Measurements from ENCODE around the gene TEKT3. TPM values are rescaled to one million over a fixed set of nuclear protein-coding genes. Genes with fewer than 3 reads are reported as not detected.

TEKT3 gene
- total and polyA plus RNA-seq, 2 donors (not counting 3 experiments of a cell fraction or from before 2014, with no cell fraction given), result 0.28 TPM; not detected in 1

DNA sequence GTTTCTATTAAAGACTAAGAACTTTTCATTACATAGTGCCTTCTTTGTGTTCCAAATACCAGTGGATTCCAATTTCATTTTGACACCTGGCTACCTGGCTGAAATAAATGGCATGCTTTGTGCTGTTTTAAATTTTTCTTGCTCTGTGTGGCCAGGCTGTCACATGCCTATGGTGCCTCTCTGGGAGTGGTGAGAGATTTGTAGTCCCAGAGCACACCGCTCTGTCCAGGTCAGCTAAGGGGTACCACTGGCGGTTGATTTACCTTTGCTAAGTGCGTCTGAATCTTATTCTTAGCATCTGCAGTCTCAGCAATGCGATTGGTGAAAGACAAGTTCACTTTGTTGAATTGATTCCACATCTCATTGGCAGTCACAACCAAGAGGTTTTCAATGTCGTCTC lies 29.4 kb downstream of the TEKT3 start:
- ChIA-PET CTCF (no interaction called here), POLR2A (no interaction called here)
- Histone ChIP-seq H3K9ac (replicated peaks; ENCODE audit: extremely low read depth, insufficient read depth, low read length) (no peak overlapping the region), H4K20me1 (replicated peaks; ENCODE audit: control insufficient read depth, extremely low read depth, insufficient read depth, low read length) (no peaks in the 10 kb centered on the region), H3K4me2 (ENCODE audit: insufficient read depth, low read length) (no peak overlapping the region), H3K4me3 (replicated peaks in 1 of 3; ENCODE audit: insufficient read depth in 1 of 3, low read depth in 1 of 3, low read length in 3 of 3) (no peak overlapping the region), H3K36me3 (ENCODE audit: control insufficient read depth in 2 of 2, extremely low read depth in 1 of 2, insufficient read depth in 2 of 2, low read length in 2 of 2) (no peaks in the 10 kb centered on the region), H3K4me1 (ENCODE audit: control insufficient read depth, extremely low read depth, insufficient read depth, low read length) (no peaks in the 10 kb centered on the region), H3K79me2 (ENCODE audit: control insufficient read depth, insufficient read depth, low read length) (no peaks in the 10 kb centered on the region), H2AFZ (ENCODE audit: low read depth, low read length) (no peak overlapping the region), H3K27ac (ENCODE audit: insufficient read depth, low read depth, low read length) (no peak overlapping the region), H3K9me1 (replicated peaks; ENCODE audit: control insufficient read depth, extremely low read depth, insufficient read depth, low read length) (no peaks in the 10 kb centered on the region), H3K27me3 (ENCODE audit: control insufficient read depth in 2 of 2, insufficient read depth in 2 of 2, low read length in 2 of 2) (no peaks in the 10 kb centered on the region), H3K9me3 (replicated peaks; ENCODE audit: control insufficient read depth, insufficient read depth, low read length) (no peaks in the 10 kb centered on the region)
- intact Hi-C loops (cut with micrococcal nuclease), result no loop called here
- dilution Hi-C loops (cut with MboI; ENCODE audit: extremely low pct_ligation_motif_present, low sequenced_read_pairs), result no loop called here
- BruUV-seq (replicated peaks), result no TSS peak
- no peak for FAIRE-seq
- TF ChIP-seq EZH2 (IDR thresholded peaks at IDR 0.05; ENCODE audit: borderline replicate concordance, low read depth, low read length, severe bottlenecking) (no peak), MAX (IDR thresholded peaks at IDR 0.05; ENCODE audit: insufficient read depth, insufficient read length) (no peak), FOS (IDR thresholded peaks at IDR 0.05; ENCODE audit: borderline replicate concordance, insufficient read depth, low read length) (no peak), CTCF (IDR thresholded peaks at IDR 0.05; ENCODE audit: extremely low read depth in 1 of 2, insufficient read depth in 1 of 2, low read depth in 1 of 2, low read length in 2 of 2) (no peak)
- DNase-seq (ENCODE audit: low read depth, low spot score), result no peak

DNA sequence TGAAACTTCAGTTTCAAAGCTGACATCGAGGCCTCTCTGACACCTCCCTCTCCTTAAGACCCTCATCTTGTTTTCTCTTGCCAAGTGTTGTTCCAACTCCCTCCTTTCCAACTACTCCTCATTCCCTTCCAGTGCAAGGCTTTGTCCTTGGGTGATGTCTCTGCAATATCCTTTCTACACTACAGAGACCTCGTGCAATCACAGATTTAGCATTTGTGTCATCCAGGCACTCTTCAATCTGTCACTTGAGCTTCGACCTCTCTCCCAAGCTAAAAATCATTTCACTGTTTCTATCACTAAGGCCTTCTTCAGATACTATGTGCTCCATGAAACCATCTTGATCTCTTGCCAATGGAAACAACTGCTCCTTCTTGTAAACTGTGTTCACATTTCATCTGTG lies 31.6 kb downstream of the TEKT3 start:
- dilution Hi-C loops (cut with MboI; ENCODE audit: extremely low pct_ligation_motif_present, low sequenced_read_pairs) (no loop called here), intact Hi-C loops (cut with micrococcal nuclease) (no loop called here)

More for the DNA sequence above, 31.6 kb downstream of the TEKT3 start:
- CTCF ChIA-PET, result interaction anchor here (0.9 to 1.3 kb wide), 2 partner anchors 9 to 10 kb away, joined by 3 read pairs; no protein-coding TSS in a partner anchor
- TF ChIP-seq POLR2A (IDR thresholded peaks at IDR 0.05; ENCODE audit: low read depth, low read length), result no peak
- TF ChIP-seq EZH2 (IDR thresholded peaks at IDR 0.05; ENCODE audit: borderline replicate concordance, low read depth, low read length, severe bottlenecking), result no peak
- TF ChIP-seq GATA2 (IDR thresholded peaks at IDR 0.05; ENCODE audit: insufficient read depth, insufficient read length, low read depth, low read length), result no peak
- no peak for TF ChIP-seq POLR2AphosphoS5 (IDR thresholded peaks at IDR 0.05; ENCODE audit: insufficient read depth, low read depth, low read length)
- no peak for TF ChIP-seq FOS (IDR thresholded peaks at IDR 0.05; ENCODE audit: borderline replicate concordance, insufficient read depth, low read length)
- TF ChIP-seq MYC (IDR thresholded peaks at IDR 0.05; ENCODE audit: low read depth, low read length), result no peak
- TF ChIP-seq MAX (IDR thresholded peaks at IDR 0.05; ENCODE audit: insufficient read depth, insufficient read length), result no peak
- TF ChIP-seq CTCF (IDR thresholded peaks at IDR 0.05; ENCODE audit: extremely low read depth in 1 of 2, insufficient read depth in 1 of 2, low read depth in 1 of 2, low read length in 2 of 2), result no peak
- TF ChIP-seq JUN (IDR thresholded peaks at IDR 0.05; ENCODE audit: borderline replicate concordance, insufficient read depth, insufficient read length, low read depth), result no peak
- no peaks in the 10 kb centered on the region for H4K20me1 ChIP-seq (replicated peaks; ENCODE audit: control insufficient read depth, extremely low read depth, insufficient read depth, low read length)
- H2AFZ ChIP-seq (ENCODE audit: low read depth, low read length), result no peak overlapping the region
- DNase-seq (ENCODE audit: low read depth, low spot score) (no peak), FAIRE-seq (no peak)
- H3K9ac ChIP-seq (replicated peaks; ENCODE audit: extremely low read depth, insufficient read depth, low read length), result no peak overlapping the region
- POLR2A ChIA-PET, result no interaction called here
- BruUV-seq (replicated peaks), result no TSS peak
- no peaks in the 10 kb centered on the region for H3K9me1 ChIP-seq (replicated peaks; ENCODE audit: control insufficient read depth, extremely low read depth, insufficient read depth, low read length)
- no peaks in the 10 kb centered on the region for H3K79me2 ChIP-seq (ENCODE audit: control insufficient read depth, insufficient read depth, low read length)
- H3K27ac ChIP-seq (ENCODE audit: insufficient read depth, low read depth, low read length), result no peak overlapping the region
- no peak overlapping the region for H3K4me3 ChIP-seq (replicated peaks in 1 of 3; ENCODE audit: insufficient read depth in 1 of 3, low read depth in 1 of 3, low read length in 3 of 3)
- no peaks in the 10 kb centered on the region for H3K36me3 ChIP-seq (ENCODE audit: control insufficient read depth in 2 of 2, extremely low read depth in 1 of 2, insufficient read depth in 2 of 2, low read length in 2 of 2)
- H3K27me3 ChIP-seq (ENCODE audit: control insufficient read depth in 2 of 2, insufficient read depth in 2 of 2, low read length in 2 of 2), result no peaks in the 10 kb centered on the region
- H3K9me3 ChIP-seq (replicated peaks; ENCODE audit: control insufficient read depth, insufficient read depth, low read length), result no peaks in the 10 kb centered on the region
- H3K4me1 ChIP-seq (ENCODE audit: control insufficient read depth, extremely low read depth, insufficient read depth, low read length), result no peaks in the 10 kb centered on the region
- no peak overlapping the region for H3K4me2 ChIP-seq (ENCODE audit: insufficient read depth, low read length)
